Uterus (tissue), 2 donors: ENCODE results near the gene NAT8.
"Not testable (repeated sequence)": the region's sequence is repeated elsewhere in the genome, so short reads cannot be mapped to it uniquely, and the experiment has no call there.

Experiments
- CTCF ChIP-seq, 4 experiments: fragments of 200-600 bp in 2 of 4; fragments of 450-650 bp in 2 of 4; sonication (generic) in 2 of 4; IDR thresholded peaks; one replicate each; pipeline ENCODE4 v1.5.1; 2016 to 2019; ENCODE audit warnings: antibody characterized with exemption in 4 of 4, mild to moderate bottlenecking in 2 of 4, moderate library complexity in 1 of 4
- POLR2A ChIP-seq, 2 donors: fragments of 450-650 bp; IDR thresholded peaks; one replicate each; pipeline ENCODE4 v1.6.1; 2016; ENCODE audit warnings: antibody characterized with exemption in 2 of 2, mild to moderate bottlenecking in 1 of 2, moderate library complexity in 1 of 2

DNA sequence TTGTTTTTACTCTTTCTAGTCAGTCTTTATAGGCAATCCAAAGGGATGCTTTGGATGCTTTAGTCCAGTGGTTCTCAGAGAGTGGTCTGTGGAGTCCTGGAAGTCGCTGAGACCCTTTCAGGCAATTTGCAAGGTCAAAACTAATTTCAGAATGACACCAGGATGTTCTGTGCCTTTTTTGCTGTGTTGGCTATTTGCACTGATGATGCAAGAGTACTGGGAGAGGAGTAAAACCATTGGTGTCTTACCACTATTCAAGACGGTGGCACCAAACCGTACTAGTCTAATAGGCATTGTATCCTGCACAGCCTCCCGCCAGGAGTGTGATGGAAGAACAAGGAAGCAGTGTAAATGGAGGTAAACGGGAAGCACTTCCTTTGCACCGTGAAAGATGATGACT, 34.0 kb upstream of the NAT8 start:
- not testable (repeated sequence) for TF ChIP-seq POLR2A, CTCF (IDR thresholded peaks at IDR 0.05)
